Measurements from ENCODE around the gene KIF21A.

KIF21A gene

DNA sequence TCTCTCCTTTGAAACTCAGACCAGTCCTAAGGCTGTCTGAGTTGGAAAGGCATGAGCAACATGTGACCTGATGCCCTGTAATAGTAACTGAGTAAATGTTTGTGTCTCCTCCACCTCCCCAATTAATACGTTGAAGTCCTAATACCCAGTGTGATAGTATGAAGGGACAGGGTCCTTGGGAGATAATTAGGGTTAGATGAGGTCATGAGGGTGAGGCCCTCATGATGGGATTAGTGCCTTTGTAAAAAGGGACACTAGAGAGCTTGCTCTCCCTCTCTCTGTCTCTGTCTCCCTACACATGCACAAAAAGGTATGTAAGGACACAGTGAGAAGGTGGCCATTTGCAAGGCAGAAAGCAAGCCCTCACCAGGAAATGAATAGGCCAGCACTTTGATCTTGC lies 18.1 kb upstream of the KIF21A start:
- no peak overlapping the region for H3K27ac ChIP-seq
- H4K20me1 ChIP-seq = no peaks in the 10 kb centered on the region
- no peaks in the 10 kb centered on the region for H3K36me3 ChIP-seq
- no peak overlapping the region for H3K4me2 ChIP-seq
- H3K27me3 ChIP-seq = no peaks in the 10 kb centered on the region
- no peaks in the 10 kb centered on the region for H3K9me3 ChIP-seq
- TF ChIP-seq Cebpa-rat (IDR thresholded peaks at IDR 0.05) = no peak
- no peak overlapping the region for H3K9ac ChIP-seq
- H3K4me3 ChIP-seq = no peak overlapping the region
- no peaks in the 10 kb centered on the region for H3K4me1 ChIP-seq

DNA sequence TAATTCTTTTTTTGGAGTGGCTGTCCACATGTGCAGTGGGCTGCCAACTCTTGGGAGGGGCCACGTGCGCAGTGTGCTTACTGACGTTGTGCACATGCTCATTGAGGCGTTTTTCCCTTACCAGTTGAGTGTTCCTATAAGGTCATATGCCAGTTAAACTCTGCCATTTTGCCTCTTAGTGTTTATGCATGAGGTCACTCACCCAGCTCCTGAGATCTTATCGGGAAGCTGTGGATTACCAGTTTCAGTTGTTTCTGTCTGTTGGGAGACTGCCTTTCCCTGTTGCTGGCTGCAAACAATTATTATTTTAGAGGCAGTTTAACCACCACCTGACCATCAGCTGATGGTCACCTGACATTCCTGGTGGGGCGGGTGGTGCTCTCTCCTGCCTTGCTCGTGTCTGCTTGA lies 16.1 kb upstream of the KIF21A start:
- Histone ChIP-seq H4K20me1 (no peaks in the 10 kb centered on the region), H3K9ac (no peak overlapping the region), H3K4me3 (no peak overlapping the region), H3K36me3 (no peaks in the 10 kb centered on the region), H3K27ac (no peak overlapping the region), H3K9me3 (no peaks in the 10 kb centered on the region), H3K4me1 (no peaks in the 10 kb centered on the region), H3K4me2 (no peak overlapping the region), H3K27me3 (no peaks in the 10 kb centered on the region)
- TF ChIP-seq Cebpa-rat (IDR thresholded peaks at IDR 0.05) = no peak

DNA sequence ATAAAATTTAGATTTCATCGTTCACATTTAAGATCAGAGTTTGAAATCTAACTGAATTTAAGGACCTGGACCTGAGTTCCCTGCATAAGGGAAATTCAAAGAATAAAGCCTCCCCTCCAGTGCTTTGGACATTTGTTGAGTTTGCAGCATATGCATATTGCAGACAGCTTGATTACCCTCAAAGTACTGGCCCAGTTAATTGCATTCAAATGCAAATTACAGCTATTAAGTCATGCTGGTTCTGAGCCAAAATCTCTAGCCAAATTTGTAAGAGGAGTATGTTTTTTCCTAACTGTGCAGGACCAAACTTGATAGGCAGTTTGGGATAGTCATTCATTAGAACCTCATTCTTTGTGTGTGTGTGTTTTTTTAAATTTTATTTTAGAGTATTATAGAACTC lies 9.1 kb upstream of the KIF21A start:
- Histone ChIP-seq H3K36me3 (no peaks in the 10 kb centered on the region), H3K27me3 (no peaks in the 10 kb centered on the region), H3K9me3 (no peaks in the 10 kb centered on the region), H3K4me3 (no peak overlapping the region), H3K9ac (no peak overlapping the region), H3K4me1 (no peaks in the 10 kb centered on the region), H3K27ac (no peak overlapping the region), H4K20me1 (no peaks in the 10 kb centered on the region), H3K4me2 (no peak overlapping the region)
- TF ChIP-seq Cebpa-rat (IDR thresholded peaks at IDR 0.05) = no peak

DNA sequence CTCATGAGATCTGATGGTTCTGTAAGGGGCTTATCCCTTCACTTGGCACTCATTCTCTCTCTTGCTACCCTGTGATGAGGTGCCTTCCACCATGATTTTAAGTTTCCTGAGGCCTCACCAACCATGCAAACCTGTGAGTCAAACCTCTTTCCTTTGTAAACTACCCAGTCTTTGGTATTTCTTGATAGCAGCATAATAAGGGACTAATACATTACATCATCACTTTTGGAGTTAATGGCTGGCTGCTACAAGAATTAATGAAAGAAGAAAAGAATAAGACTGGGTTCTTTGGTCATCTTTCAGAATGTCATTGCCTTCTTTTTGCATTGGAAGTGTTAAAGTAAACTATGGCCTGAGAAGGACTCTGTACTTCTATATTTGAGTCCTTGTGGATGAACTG lies 5.1 kb upstream of the KIF21A start:
- no peak overlapping the region for H3K4me2 ChIP-seq
- H3K9me3 ChIP-seq = peaks cover 2% of the 10 kb centered on the region
- no peak overlapping the region for H3K27ac ChIP-seq
- TF ChIP-seq Cebpa-rat (IDR thresholded peaks at IDR 0.05) = no peak
- H3K4me3 ChIP-seq = no peak overlapping the region
- no peaks in the 10 kb centered on the region for H3K36me3 ChIP-seq
- no peaks in the 10 kb centered on the region for H3K27me3 ChIP-seq
- no peak overlapping the region for H3K9ac ChIP-seq
- H4K20me1 ChIP-seq = no peaks in the 10 kb centered on the region
- H3K4me1 ChIP-seq = no peaks in the 10 kb centered on the region

DNA sequence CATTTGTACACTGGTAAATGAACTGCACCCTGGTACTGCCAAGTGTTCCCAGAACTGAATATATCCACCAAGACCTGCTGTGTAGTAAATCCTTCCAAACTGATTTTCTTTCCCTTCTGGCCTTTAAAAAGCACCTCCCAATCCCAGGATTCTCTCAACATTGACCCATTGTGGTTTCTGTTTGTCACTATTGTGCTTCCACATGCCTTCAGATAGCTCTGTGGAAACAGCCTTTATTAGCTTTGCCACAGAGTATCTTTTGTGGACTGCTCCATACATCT lies 949 bp upstream of the KIF21A start:
- Histone ChIP-seq H3K36me3 (no peaks in the 10 kb centered on the region), H3K9ac (no peak overlapping the region), H3K4me2 (peak overlapping the region; percentile 71), H3K4me3 (peak overlapping the region; percentile 76), H3K27me3 (no peaks in the 10 kb centered on the region), H3K27ac (no peak overlapping the region), H3K9me3 (peaks cover 10% of the 10 kb centered on the region), H3K4me1 (no peaks in the 10 kb centered on the region), H4K20me1 (no peaks in the 10 kb centered on the region)
- no peak for TF ChIP-seq Cebpa-rat (IDR thresholded peaks at IDR 0.05)

DNA sequence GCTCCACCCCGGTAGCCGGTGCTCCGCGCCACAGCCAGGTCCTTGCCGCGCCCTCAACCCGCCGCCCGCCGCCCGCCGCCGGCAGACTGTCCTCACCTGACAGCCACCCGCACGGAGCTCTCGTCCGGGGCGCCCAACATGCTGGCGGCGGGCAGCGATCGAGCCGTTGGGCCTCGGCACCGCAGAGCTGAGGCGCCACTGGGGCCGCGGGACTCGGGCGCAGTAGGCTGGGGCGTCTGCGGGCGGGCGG lies 164 bp downstream of the KIF21A start:
- H3K27me3 ChIP-seq = no peaks in the 10 kb centered on the region
- no peaks in the 10 kb centered on the region for H4K20me1 ChIP-seq
- TF ChIP-seq Cebpa-rat (IDR thresholded peaks at IDR 0.05) = no peak
- peaks cover 10% of the 10 kb centered on the region for H3K9me3 ChIP-seq
- H3K4me2 ChIP-seq = peak overlapping the region; percentile 75
- H3K4me3 ChIP-seq = peak overlapping the region; percentile 76
- H3K9ac ChIP-seq = peak overlapping the region; percentile 80
- no peaks in the 10 kb centered on the region for H3K36me3 ChIP-seq
- H3K4me1 ChIP-seq = no peaks in the 10 kb centered on the region
- peak overlapping the region; percentile 75 for H3K27ac ChIP-seq

DNA sequence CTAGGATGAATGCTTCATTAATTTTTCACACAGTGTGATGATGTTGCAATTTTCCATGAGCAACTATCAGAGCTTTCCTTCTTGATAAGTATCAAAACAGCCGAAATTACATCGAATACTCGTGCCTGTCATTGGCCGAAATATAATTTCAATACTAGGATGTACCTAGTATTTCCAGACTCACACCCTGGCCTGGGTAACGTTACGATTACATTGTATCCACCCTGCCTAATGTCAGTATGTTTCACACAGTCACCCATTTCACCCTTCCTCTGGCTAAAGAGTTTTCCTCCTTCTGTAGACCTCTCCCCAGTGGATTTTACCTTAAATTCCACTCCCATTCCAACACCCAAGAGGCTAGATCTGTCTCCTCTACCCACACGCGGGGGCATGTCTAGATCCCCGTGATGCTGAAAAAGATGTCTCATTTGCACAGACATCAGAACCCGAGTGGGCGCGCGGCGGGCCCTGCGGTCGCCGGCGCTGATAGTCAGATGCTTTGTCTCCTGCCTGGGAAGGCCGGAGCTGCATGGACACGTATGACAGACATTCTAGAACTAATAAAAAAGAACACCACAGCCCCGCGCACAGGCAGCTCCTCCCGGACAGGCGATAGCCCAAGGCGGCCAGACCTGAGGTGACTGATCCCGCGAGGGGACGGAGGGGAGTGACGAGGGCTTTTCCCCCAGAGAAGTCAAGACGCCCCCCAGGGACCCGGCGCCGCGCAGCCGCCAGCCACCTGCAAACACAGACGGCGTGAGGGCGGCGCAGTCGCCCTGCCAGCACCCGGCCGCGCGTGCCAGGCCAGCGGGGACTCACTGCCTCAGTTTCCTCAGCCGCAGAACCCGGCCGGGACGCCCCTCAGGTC lies 723 bp downstream of the KIF21A start:
- Histone ChIP-seq H4K20me1 (no peaks in the 10 kb centered on the region), H3K4me1 (no peaks in the 10 kb centered on the region), H3K9me3 (peaks cover 10% of the 10 kb centered on the region), H3K4me2 (peak overlapping the region; percentile 75), H3K36me3 (no peaks in the 10 kb centered on the region), H3K4me3 (peak overlapping the region; percentile 76), H3K27ac (peak overlapping the region; percentile 75), H3K9ac (peak overlapping the region; percentile 80), H3K27me3 (no peaks in the 10 kb centered on the region)
- no peak for TF ChIP-seq Cebpa-rat (IDR thresholded peaks at IDR 0.05)

DNA sequence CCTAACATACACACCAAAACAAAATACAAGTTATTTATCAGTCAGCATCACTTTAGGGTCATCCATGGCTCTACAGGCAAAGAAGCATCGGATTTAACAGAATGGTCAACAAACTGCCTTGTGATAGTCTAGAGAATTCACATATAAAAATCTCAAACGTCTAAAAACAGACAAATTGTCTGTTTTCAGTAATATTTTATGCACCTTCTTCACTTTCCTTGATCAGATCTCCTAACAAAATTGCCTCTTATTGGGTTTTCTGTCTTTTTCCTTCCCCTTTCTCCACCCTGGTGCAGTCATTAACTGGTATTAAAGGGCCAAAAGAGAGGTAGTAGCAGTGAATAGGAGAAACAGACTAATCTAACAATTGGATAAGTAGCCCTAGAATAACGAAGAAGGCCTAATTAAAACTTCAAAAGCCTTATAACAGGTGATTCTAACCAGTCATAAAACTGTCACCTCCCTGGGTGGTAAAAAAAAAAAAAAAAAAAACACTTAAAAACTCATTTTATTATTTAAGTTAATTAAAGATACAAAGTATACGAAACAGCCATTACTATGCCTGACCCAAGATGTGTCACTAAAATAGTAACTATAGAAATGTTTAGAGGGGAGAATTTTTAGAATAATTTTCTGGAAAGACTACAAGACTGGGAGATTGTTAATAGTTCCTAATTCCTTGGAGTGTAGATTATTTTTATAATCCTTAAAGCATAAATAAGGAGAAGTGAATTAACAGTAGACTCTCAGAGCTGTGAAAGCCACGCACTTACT lies 1.5 kb downstream of the KIF21A start:
- H3K36me3 ChIP-seq = no peaks in the 10 kb centered on the region
- no peaks in the 10 kb centered on the region for H3K27me3 ChIP-seq
- no peaks in the 10 kb centered on the region for H4K20me1 ChIP-seq
- H3K4me3 ChIP-seq = no peak overlapping the region; the same call in 1 of the 2 replicates
- H3K9me3 ChIP-seq = peaks cover 10% of the 10 kb centered on the region
- no peak overlapping the region for H3K9ac ChIP-seq
- no peak overlapping the region for H3K27ac ChIP-seq
- peak overlapping the region; percentile 75 for H3K4me2 ChIP-seq
- no peaks in the 10 kb centered on the region for H3K4me1 ChIP-seq
- no peak for TF ChIP-seq Cebpa-rat (IDR thresholded peaks at IDR 0.05)

DNA sequence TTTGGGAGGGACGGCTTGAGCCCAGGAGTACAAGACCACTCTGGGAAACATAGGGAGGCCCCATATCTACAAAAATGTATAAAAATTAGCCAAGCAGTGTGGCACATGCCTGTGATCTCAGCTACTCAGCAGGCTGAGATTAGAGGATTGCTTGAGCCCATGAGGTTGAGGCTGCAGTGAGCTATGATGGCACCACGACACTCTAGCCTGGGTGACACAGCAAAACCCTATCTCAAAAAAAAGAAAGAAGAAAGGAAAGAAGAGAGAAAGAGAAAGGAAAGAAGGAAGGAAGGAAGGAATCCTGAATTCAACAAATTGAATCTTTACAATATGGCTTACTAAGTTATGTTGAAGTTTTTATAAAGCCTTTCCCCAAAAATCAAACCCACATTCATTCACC lies 2.1 kb downstream of the KIF21A start:
- H3K27me3 ChIP-seq = no peaks in the 10 kb centered on the region
- no peak overlapping the region for H3K9ac ChIP-seq
- H3K4me3 ChIP-seq = no peak overlapping the region
- peaks cover 10% of the 10 kb centered on the region for H3K9me3 ChIP-seq
- no peak overlapping the region for H3K27ac ChIP-seq
- no peak overlapping the region for H3K4me2 ChIP-seq
- no peaks in the 10 kb centered on the region for H3K36me3 ChIP-seq
- H4K20me1 ChIP-seq = no peaks in the 10 kb centered on the region
- H3K4me1 ChIP-seq = no peaks in the 10 kb centered on the region
- TF ChIP-seq Cebpa-rat (IDR thresholded peaks at IDR 0.05) = no peak

DNA sequence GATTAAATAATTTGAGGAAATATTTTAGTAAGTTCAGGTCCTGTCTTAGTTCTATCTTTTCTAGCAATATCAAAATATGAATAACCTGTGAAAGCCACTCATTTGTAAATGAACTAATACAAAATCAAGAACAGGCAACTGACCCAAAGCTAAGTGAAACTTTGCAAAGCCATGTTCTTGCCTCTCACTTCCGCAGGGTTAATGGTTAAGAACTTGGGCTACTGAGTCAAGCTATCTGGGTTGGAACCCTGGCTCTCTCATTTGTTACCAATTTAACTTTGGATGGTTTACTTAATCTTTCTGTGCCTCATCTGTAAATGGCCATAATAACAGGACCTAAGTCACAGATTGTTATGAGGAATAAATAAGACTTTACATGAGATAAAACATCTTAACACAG lies 2.8 kb downstream of the KIF21A start:
- Histone ChIP-seq H3K27me3 (no peaks in the 10 kb centered on the region), H3K9me3 (peaks cover 10% of the 10 kb centered on the region), H3K9ac (no peak overlapping the region), H3K4me2 (no peak overlapping the region), H3K4me3 (no peak overlapping the region), H3K4me1 (no peaks in the 10 kb centered on the region), H3K27ac (no peak overlapping the region), H3K36me3 (no peaks in the 10 kb centered on the region), H4K20me1 (no peaks in the 10 kb centered on the region)
- TF ChIP-seq Cebpa-rat (IDR thresholded peaks at IDR 0.05) = no peak
